T-helper 1 cell treated with Interleukin-12 subunit alpha and Interleukin-12 subunit beta and Interleukin-4 antibody, amounts not matched to agents 30 μg/mL and 1 μg/mL, for 36 hours (primary cell): ENCODE measurements around the gene C14orf119.

Source experiments
- H3K27ac Mint-ChIP-seq: one replicate; pipeline ENCODE4 v1.8.0; 2021; ENCODE audit warnings: mild to moderate bottlenecking, mixed read lengths
- H3K27me3 Mint-ChIP-seq: one replicate; pipeline ENCODE4 v1.8.0; 2021; ENCODE audit warnings: low read depth, mixed read lengths
- H3K36me3 Mint-ChIP-seq: one replicate; pipeline ENCODE4 v1.8.0; 2021; ENCODE audit warnings: low read depth, mixed read lengths
- H3K4me1 Mint-ChIP-seq: one replicate; pipeline ENCODE4 v1.8.0; 2021; ENCODE audit warnings: low read depth, mixed read lengths
- H3K4me3 Mint-ChIP-seq: one replicate; pipeline ENCODE4 v1.8.0; 2021; ENCODE audit warnings: mild to moderate bottlenecking, moderate library complexity, mixed read lengths
- H3K9me3 Mint-ChIP-seq: one replicate; pipeline ENCODE4 v1.8.0; 2021; ENCODE audit warnings: mixed read lengths

The C14orf119 gene

DNA sequence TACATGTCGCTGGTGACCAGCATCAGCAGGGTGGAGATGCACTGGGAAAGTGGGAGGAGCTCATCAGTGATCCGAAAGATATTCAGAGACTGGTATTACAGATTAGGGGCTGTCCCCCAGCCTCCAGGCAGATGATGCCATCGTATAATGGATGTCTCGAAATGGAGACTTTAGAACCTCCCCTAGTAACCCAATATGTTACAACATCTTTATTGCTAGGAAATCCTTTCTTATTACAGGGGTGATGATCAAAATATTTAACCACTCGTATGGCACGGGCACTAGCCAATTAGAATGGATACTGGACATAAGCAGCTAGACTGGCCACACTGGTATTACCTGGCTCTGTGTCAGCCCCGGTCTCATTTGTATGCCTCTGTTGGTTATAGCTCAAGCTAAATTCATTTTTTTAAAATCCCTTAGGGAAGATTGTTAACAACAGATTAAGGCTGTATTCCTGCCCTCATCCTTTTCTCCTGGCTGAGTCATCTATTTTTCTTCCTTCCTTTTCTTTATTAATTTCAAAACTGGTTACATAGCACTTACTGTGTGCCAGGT is 34.5 kb downstream of the C14orf119 start:
- no peaks in the 10 kb centered on the region for H3K36me3 Mint-ChIP-seq
- H3K4me1 Mint-ChIP-seq: peaks cover 6% of the 10 kb centered on the region
- H3K4me3 Mint-ChIP-seq: no peak overlapping the region
- H3K27me3 Mint-ChIP-seq: peaks cover 19% of the 10 kb centered on the region
- no peak overlapping the region for H3K27ac Mint-ChIP-seq
- no peaks in the 10 kb centered on the region for H3K9me3 Mint-ChIP-seq

DNA sequence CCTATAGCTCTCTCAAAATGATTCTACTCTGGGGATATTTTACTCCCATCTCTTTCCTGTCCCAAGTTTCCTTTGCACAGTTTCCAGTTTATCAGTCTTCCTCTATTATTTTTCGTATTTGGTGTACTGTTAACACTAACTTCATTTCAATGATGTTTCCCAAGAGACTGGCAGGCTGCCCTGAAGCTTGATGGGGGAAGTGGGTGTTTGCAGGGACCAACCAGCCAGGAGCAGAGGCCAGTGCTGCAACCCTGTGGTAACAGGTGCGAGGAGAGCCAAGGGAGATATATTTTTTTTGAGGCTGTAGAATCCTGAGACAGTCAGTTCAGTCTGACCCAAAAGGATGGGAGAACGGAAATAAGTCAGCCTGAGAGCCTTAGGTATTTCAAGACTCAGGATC is 35.6 kb downstream of the C14orf119 start:
- Mint-ChIP-seq H3K36me3 (no peaks in the 10 kb centered on the region), H3K4me1 (peaks cover 6% of the 10 kb centered on the region), H3K9me3 (no peaks in the 10 kb centered on the region), H3K27ac (no peak overlapping the region), H3K4me3 (no peak overlapping the region), H3K27me3 (peaks cover 19% of the 10 kb centered on the region)

DNA sequence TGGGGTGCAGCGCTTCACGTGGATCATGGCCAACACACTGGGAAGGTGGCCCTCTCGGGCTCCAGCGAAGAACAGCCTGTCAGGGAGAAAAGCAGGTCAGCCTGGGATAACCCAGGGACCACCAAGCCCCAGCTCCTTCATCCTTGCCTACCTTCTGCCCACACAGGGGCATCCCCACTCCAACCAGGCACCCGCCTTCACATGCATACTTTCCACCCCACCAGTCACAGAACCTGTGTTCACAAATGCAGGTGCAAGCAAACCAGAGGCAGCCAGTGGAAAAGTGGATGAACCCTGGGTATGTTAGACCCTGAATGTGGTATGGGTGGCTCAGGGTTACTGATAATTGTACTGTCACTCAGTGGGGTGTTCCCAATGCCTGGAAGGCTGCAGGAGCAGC is 36.2 kb downstream of the C14orf119 start:
- Mint-ChIP-seq H3K4me1 (peaks cover 6% of the 10 kb centered on the region), H3K4me3 (no peak overlapping the region), H3K36me3 (no peaks in the 10 kb centered on the region), H3K9me3 (no peaks in the 10 kb centered on the region), H3K27me3 (peaks cover 19% of the 10 kb centered on the region), H3K27ac (no peak overlapping the region)

DNA sequence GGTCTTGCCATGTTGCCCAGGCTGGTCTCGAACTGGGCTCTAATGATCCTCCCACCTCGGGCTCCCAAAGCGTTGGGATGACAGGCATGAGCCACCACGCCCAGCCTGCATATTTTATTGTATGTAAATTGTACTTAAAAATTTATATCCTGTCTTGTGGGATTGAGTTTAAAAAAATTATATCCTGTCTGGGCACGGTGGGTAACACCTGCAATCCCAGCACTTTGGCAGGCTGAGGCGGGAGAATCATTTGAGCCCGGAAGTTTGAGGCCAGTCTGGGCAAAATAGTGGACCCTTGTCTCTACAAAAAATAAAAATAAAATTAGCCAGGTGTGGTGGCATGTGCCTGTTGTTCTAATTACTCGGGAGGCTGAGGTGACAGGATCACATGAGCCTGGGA is 37.7 kb downstream of the C14orf119 start:
- no peak overlapping the region for H3K27ac Mint-ChIP-seq
- H3K27me3 Mint-ChIP-seq: peaks cover 19% of the 10 kb centered on the region
- H3K4me3 Mint-ChIP-seq: no peak overlapping the region
- H3K36me3 Mint-ChIP-seq: no peaks in the 10 kb centered on the region
- peaks cover 6% of the 10 kb centered on the region for H3K4me1 Mint-ChIP-seq
- no peaks in the 10 kb centered on the region for H3K9me3 Mint-ChIP-seq

DNA sequence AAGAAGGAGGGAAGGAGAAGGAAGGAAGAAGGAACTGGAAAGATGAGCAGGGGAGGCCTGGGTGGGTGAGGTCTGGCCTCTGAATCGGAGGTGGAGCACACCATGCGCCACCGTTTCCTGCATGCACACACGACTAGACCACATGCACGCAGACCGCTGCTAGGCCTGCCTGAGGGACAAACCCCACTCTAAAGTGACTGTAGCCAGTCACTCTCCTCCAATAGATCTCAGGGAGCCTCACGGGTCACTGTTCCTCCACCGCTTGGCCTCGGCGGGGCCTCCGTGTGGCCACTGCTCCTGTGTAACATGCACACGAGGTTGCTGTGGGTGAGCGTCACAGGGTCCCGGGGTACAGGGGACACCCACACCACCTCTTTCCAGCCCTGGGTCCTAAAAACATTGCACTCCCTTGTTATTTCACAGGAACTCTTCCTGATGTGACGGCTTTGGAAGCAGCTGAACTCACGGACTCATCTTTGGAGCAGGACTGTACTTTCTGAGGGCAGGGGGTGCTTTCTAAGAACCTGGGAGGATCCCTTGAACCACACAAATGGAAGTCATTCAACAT is 41.3 kb downstream of the C14orf119 start:
- Mint-ChIP-seq H3K4me3 (no peak overlapping the region), H3K4me1 (no peaks in the 10 kb centered on the region), H3K36me3 (no peaks in the 10 kb centered on the region), H3K9me3 (no peaks in the 10 kb centered on the region), H3K27ac (no peak overlapping the region), H3K27me3 (no peaks in the 10 kb centered on the region)

DNA sequence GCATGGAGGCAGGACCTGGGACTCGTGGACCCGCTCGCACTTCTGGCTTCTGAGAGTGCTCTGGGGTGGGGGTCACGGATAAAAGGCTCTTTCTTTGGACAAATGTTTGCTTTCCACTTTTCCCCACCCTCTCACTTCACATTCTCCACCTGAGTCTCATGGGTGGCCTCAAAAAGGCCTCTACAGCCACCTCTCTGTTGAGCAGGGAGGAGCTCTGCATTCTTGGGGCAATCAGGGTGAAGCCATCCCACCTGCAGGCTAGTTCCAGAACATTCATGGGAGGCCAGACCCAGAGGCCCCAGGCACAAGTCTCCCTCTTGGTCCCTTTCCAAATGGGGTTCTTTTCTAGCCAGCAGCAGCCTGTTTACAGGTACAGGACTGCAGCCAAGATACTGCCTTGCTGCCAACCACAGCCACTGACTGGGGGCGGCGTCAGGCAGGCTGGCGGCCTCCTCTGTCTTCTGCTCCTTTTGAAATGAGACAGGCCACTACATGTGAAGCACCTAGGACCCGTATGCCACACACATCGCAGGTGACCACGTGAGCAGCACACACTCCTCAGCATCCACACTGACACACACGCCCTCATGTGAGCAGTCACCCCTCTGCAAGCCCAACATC is 42.0 kb downstream of the C14orf119 start:
- H3K4me3 Mint-ChIP-seq: no peak overlapping the region
- H3K4me1 Mint-ChIP-seq: no peaks in the 10 kb centered on the region
- no peaks in the 10 kb centered on the region for H3K9me3 Mint-ChIP-seq
- no peak overlapping the region for H3K27ac Mint-ChIP-seq
- no peaks in the 10 kb centered on the region for H3K36me3 Mint-ChIP-seq
- no peaks in the 10 kb centered on the region for H3K27me3 Mint-ChIP-seq

DNA sequence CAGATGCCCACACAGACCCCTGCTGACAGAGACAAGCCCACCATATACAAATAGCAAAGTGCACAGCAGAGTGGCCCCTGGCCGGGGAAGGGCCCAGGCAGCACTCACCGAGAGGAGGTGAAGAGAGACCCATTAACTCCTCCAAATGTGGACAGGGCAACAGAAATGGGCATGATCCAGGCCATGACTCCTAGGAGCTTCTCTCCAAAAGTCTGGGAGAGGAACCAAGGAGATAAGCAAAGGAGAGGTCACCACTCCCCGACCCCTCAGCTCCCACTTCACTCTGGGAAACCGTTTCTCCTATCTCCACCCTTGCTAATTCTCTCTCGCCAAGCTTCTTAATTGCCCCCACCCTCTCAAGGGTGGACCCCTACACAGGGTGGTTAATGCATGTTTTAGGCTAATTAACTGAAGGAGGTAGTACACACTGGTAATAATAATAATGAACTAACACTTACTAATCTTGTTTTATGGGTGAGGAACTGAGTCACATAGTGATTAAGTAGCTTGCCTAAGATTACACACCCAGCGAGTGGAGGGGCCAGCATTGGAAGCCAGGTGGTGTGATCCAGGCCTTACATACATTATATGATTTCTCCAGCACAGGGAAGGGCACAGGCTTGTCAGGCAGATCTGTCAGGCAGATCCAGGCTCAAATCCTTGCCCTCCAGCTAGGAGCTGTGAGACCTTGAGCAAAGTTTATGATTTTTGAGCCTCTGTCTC is 42.7 kb downstream of the C14orf119 start:
- Mint-ChIP-seq H3K4me1 (no peaks in the 10 kb centered on the region), H3K27me3 (no peaks in the 10 kb centered on the region), H3K9me3 (no peaks in the 10 kb centered on the region), H3K27ac (no peak overlapping the region), H3K36me3 (no peaks in the 10 kb centered on the region), H3K4me3 (no peak overlapping the region)

DNA sequence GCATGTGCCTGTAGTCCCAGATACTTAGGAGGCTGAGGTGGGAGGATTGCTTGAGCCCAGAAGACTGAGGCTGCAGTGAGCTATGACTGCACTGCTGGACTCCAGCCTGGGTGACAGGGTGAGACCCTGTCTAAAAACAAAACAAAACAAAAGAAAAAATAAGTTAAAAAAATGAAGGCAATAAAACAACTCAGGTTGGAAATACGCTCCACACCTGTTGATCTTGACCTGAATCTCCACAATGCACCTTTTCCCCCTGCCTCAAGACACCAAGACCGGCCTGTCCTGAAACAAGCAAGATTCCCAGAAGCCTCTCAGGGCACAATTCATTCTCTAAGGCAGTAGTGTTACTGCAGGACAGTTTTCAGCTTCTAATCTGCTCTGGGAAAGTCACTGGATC is 44.6 kb downstream of the C14orf119 start:
- Mint-ChIP-seq H3K4me3 (no peak overlapping the region), H3K27me3 (peaks cover 7% of the 10 kb centered on the region), H3K4me1 (no peaks in the 10 kb centered on the region), H3K27ac (no peak overlapping the region), H3K9me3 (no peaks in the 10 kb centered on the region), H3K36me3 (no peaks in the 10 kb centered on the region)

DNA sequence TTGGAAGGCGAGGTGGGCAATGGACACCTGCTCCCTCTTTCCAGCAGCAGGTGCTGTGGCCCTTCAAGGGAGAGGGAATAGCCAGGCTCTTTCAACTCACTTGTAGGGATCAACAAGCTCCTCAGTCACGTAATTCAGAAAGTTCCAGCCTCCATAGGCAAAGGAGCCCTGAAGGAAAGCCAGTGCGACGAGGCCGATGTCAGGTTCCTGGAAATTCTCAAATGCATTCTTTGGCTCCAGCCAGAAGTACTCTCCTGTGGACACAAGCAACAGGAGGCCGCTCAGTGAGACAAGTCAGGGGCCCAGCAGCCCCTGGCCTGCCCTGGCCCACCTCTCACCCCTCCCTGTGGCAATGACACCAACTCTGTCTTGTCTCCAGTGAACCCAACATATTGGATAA is 45.1 kb downstream of the C14orf119 start:
- H3K9me3 Mint-ChIP-seq: no peaks in the 10 kb centered on the region
- peaks cover 7% of the 10 kb centered on the region for H3K27me3 Mint-ChIP-seq
- H3K4me3 Mint-ChIP-seq: no peak overlapping the region

DNA sequence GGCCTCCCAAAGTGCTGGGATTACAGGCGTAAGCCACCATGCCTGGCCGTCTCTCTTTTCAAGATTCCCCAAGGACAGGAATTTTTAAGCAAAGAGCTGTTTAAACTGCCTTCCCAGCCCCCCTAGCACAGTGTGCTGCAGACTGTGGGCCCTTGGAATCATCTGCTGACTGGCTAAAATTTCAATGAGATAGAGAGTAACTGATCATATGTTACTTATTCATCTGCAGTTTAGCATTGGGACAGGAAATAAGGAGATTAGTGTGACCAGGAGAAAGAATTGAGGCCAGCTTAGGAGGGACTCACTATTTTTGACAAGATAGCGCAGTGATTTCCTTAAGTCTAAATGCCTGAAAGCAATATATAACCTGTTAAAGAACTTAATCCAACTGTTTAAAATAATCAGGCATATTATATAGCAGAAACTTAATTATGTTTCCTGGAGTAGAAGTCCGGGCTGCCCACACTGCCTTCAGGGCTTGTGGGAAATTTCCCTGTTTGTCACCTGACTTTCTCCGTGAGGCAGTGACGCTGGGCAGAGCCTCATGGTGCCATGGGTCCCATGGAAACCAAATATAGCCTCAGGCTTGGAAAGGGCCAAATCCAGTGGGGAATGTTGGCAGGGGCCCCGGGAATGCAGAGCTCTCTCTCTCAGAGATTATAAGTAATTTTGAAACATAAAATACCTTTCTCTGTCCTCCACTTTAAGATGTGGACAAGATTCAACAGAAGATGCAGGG is 46.6 kb downstream of the C14orf119 start:
- Mint-ChIP-seq H3K27ac (no peak overlapping the region), H3K36me3 (no peaks in the 10 kb centered on the region)

More for the DNA sequence above, 45.1 kb downstream of the C14orf119 start:
- Mint-ChIP-seq H3K36me3 (no peaks in the 10 kb centered on the region), H3K4me1 (no peaks in the 10 kb centered on the region), H3K27ac (no peak overlapping the region)

DNA sequence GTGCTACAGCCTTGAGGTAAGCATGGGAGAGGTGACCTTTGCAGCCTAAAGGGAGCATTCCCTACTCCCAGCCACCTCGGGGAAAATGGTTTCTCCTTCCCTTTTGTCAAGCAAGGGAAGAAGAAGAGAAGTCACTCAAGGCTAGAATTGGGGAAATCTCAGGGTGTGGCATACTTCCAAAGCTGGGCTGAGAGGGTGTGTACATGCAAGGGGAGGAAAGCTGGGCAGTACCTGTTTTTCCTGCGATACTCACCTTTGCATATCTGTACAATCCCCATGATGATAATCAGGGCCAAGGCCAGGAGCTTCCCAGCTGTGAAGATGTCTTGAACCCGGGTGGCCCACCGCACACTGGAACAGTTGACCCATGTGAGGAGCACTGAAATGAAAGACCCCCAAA is 47.5 kb downstream of the C14orf119 start:
- H3K9me3 Mint-ChIP-seq: no peaks in the 10 kb centered on the region
- H3K36me3 Mint-ChIP-seq: no peaks in the 10 kb centered on the region
- no peak overlapping the region for H3K27ac Mint-ChIP-seq
- no peaks in the 10 kb centered on the region for H3K4me1 Mint-ChIP-seq
- H3K4me3 Mint-ChIP-seq: no peak overlapping the region
- peaks cover 14% of the 10 kb centered on the region for H3K27me3 Mint-ChIP-seq

More for the DNA sequence above, 46.6 kb downstream of the C14orf119 start:
- H3K4me1 Mint-ChIP-seq: no peaks in the 10 kb centered on the region
- H3K4me3 Mint-ChIP-seq: no peak overlapping the region
- peaks cover 14% of the 10 kb centered on the region for H3K27me3 Mint-ChIP-seq
- no peaks in the 10 kb centered on the region for H3K9me3 Mint-ChIP-seq

DNA sequence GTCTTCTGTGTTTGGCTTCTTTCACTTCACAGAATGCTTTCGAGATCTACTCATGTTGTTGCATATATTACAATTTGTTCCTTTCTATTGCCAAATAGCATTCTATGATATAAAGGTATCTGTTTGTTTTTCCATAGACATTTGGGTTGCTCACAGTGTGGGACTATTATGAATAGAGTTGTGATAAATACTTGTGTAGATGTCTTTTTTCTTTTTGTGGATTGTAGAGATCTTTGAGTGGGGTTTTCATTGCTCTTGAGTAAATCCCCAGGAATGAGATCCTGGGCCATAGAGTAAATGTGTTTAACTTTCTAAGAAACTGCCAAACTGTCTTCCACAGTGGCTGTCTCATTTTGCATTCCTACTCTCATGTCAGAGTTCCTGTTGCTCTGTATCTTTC is 48.6 kb downstream of the C14orf119 start:
- Mint-ChIP-seq H3K27me3 (peaks cover 14% of the 10 kb centered on the region), H3K36me3 (no peaks in the 10 kb centered on the region), H3K9me3 (no peaks in the 10 kb centered on the region), H3K27ac (no peak overlapping the region), H3K4me1 (no peaks in the 10 kb centered on the region), H3K4me3 (no peak overlapping the region)

DNA sequence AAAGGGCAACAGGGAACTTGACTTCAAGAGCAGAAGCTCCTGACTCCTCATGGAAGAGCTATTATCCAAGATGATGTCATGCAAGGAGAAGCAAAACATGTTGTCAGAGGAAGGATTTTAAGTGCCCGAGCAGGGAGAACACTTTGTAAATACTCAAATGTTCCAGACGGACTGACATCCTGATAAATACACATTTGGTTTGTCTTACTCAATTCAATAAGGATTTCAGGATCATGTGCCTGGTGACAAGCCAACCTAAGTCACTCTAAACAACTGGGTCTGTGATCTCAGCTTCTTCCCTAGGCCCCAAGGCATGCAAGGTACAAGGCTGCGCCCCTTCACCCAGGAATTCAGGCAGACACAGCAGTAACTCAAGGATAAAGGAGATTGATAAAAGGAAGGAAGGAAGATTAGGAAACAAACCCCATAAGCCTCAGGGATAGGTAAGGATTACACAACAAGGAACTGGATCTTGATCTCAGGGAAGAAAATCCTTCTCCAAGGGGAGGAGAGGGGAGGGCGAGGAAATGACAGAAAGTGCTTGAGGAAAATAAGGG is 50.6 kb downstream of the C14orf119 start:
- H3K27me3 Mint-ChIP-seq: peaks cover 14% of the 10 kb centered on the region
- H3K4me1 Mint-ChIP-seq: no peaks in the 10 kb centered on the region
- no peak overlapping the region for H3K4me3 Mint-ChIP-seq
- H3K27ac Mint-ChIP-seq: no peak overlapping the region
- no peaks in the 10 kb centered on the region for H3K9me3 Mint-ChIP-seq
- H3K36me3 Mint-ChIP-seq: no peaks in the 10 kb centered on the region

DNA sequence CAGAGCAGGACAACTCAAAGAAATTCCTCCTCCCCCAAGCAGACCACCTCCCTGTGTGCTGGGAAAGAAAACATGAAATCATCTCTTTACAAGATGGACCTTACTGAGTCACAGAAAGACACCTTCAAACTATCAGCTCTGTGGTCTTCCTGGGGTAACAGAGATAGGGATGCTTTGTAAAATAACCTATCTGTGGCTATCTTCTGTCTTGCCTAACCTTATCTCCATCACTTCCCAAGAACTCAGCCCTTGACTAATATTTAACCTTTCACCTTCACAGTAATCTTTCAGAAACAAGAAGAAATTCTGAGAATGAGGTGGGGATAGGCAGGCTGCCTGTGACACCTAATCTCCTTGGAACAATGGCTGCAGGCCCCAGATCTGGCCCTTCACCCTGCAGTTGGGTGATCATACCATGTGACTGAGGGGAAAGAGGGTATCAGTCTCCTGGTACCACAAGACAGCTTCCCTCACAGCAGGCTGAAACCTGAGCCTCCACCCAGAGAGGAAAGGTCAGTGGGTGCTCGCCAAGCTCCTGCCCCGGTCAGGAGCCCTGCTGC is 51.1 kb downstream of the C14orf119 start:
- H3K9me3 Mint-ChIP-seq: no peaks in the 10 kb centered on the region
- H3K27ac Mint-ChIP-seq: no peak overlapping the region
- H3K4me1 Mint-ChIP-seq: no peaks in the 10 kb centered on the region
- no peaks in the 10 kb centered on the region for H3K36me3 Mint-ChIP-seq
- H3K4me3 Mint-ChIP-seq: no peak overlapping the region
- H3K27me3 Mint-ChIP-seq: peaks cover 14% of the 10 kb centered on the region
